GM18502 (cell line): ENCODE data around the gene DOCK6.
"Not testable (repeated sequence)": the region's sequence is repeated elsewhere in the genome, so short reads cannot be mapped to it uniquely, and the experiment has no call there.

Experiments
- ATAC-seq: cut with Tn5 transposase; IDR thresholded peaks from one replicate; pipeline ENCODE4 v1.9.1; 2021; ENCODE audit warnings: mild to moderate bottlenecking; ENCODE audit not compliant: unreplicated experiment, poor library complexity

DOCK6 gene

DNA sequence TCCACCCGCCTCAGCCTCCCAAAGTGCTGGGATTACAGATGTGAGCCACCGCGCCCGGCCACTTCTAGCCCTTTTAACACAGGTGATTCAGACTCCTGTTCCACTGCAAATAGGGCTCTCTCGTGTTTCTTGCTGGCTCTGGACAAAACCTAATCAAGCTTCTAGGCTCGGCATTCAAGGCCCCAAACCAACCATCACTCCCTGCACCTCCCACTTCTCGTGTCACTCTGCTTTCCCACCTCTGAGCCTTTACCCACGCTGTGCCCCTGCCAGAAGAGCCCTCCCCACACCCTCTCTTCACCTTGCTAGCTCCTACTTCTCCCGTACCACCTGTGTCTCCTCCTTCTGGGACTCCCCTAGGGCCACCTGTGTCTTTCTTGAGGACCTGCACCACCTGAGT is 84.7 kb downstream of the DOCK6 start:
- ATAC-seq: no peak

DNA sequence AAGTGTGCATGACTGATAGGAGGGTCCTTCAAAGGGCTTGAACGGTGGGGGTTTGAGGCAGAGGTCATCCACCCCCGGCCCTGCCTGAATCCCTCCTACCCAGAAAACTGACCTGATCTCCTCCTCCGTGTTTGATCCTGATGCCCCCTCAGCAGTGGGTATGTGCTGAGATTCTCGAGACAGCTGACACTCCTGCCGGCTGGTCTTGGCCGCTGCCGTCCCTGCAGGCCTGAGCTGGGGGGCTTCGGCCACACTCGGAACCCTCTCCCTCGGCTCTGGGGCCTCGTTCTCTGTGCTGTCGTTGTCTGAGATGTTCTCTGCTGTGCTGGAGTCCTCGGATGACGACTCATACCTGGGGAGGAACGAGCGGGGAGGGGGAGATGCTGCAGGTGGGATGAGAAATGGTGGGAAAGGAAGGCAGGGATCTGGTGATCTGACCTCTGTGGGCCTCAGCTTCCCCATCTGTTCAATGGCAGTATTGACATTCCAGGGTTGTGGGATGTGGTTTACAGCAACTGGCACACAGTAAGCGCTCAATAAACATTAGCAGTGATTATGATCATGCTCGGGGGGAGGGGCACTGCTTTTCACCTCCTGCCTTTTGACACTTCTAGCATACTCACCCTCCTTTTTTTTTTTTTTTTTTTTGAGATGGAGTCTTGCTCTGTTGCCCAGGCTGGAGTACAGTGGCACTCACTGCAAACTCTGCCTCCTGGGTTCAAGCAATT is 85.7 kb downstream of the DOCK6 start:
- no peak for ATAC-seq

DNA sequence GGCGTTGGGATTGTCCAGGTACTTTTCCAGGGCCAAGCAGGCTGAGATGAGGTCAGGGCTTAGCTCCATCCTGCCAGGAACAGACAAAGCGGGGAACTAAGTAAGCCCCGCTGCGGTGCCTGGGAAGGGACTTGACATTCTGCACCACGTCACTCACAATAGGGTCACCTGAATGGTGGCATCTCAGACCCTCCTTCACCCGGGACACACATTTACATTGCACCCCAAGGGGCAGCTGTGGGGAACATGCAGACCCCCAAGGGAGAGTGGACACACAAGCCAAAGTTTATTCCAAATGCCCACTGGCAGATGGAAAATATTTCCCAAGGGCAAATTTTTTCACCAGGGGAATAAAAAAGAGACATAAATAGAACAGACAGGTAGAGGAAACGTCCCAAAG is 86.4 kb downstream of the DOCK6 start:
- no peak for ATAC-seq

DNA sequence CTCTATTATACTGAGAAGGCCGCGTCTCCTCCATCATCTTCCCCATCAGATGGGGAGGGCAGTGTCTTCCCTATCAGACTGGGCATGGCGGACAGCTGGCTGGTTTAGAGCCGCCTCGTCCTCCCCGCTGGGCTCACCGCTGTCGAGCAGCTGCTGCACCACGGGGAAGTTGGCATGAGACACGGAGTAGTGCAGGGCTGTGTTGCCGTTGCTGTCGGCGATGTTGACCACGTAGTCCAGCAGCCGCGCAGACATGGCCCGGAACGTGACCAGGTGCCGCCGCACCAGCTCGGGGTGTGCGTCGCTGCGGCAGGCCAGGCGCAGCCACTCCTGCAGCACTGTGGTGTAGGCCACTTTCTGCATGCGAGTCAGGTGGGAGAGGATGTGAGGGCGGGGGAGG is 88.0 kb downstream of the DOCK6 start:
- no peak for ATAC-seq

DNA sequence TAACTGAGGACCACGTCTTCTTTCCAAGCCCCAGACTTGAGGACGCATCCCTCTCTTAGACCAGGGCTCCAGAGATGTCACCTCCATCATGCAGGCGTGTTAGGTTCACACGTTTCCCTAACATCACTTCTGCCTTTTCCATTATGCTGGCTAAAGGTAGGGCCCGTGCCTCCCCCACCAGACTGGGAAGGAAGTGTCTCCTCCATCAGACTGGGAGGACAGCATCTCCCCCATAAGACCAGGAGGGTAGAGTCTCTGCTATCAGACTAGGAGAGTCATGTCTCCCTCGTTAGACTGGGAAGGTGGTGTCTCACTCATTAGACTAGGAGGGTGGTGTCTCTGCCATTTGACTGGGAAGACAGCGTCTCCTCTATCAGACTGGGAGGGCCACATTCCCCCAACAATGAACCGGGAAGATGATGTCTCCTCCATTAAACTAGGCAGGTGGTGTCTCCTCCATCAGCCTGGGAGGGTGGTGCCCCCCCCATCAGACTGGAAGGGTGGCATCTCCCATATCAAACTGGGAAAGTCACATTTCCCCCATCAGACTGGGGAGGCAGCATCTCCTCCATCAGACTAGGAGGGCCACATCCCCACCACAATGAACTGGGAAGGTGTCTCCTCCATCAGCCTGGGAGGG is 88.7 kb downstream of the DOCK6 start:
- ATAC-seq: no peak

DNA sequence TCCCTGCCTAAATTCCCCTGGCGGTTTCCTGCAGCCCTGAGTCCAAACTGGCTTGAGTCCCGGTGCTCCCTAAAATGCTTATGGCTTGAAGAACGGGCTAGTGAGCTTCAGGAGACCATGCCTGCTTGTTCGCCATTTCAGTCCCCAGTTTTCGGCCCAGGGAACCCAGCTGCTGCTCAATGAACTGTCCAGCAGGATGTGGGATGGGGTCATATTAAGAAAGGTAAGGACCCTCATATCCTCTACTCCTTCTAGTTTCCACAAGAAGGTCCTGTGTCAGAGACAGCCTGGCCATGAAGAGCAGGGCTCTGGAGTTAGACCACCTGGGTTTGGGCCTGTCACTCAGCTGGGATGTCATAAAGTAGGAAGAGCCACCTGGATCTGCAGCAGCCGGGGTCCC is 89.7 kb downstream of the DOCK6 start:
- ATAC-seq: no peak

DNA sequence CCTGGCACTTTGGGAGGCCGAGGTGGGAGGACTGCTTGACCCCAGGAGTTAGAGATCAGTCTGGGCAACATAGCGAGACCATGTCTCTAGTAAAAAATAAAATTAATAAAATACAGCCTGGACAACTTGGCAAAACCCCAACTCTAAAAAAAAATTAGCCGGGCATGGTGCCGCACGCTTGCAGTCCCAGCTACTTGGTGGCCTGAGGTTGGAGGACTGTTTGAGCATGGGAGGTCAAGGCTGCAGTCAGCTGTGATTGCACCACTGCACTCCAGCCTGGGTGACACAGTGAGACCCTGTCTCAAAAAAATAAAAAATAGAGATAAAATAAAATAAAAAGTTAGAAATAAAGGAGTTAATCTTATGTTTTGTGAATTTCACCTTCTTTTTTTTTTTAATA is 91.2 kb downstream of the DOCK6 start:
- ATAC-seq: no peak

DNA sequence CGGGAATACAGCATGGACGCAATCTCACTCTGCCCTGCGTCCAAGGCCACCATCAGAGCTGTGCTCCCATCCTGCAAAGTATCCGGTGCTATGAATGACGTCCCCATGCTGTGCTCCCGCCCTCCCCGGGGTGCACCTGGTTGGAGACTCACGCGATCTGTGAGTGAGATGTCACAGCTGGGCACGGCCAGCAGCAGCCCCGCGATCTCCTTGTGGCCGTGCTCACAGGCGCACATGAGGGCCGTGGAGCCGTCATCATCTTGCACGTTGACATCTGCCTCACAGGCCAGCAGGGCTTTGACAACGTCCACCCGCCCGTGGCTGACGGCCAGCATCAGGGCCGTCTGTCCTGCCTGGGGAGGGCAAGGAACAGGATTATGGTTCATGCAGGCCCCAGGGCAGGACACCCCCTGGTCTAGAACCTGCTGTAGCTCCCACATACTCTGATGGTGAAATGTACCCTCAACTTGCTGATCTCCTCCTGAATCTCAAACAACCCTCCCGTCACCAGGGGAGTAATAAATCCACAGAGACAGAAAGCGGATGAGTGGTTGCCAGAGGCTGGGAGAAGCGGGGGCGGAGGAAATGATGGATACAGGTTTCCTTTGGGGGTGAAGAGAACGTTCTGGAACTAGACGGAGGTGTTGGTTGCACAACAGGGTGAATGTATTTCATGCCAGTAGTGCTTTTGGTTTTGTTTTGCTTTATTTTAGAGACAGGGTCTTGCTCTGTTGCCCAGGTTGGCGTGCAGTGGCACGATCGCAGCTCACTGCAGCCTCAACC is 92.2 kb downstream of the DOCK6 start:
- ATAC-seq: no peak

DNA sequence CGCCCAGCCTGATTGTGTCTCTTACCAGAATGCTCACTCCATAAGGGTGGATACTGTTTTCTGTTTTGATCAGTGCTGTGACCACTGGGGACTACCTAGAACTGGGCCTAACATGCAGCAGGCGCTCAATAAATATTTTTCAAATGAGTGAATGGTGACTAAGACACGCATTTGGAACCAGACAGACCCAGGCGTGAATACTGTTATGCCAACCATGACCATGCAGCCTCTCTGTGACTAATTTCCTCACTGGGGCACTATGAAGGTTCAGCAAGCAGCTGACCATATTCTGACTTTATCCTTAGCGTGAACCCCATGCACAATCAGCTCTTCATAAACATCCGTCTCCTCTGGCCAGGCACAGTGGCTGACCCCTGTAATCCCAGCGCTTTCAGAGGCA is 93.8 kb downstream of the DOCK6 start:
- ATAC-seq: no peak

DNA sequence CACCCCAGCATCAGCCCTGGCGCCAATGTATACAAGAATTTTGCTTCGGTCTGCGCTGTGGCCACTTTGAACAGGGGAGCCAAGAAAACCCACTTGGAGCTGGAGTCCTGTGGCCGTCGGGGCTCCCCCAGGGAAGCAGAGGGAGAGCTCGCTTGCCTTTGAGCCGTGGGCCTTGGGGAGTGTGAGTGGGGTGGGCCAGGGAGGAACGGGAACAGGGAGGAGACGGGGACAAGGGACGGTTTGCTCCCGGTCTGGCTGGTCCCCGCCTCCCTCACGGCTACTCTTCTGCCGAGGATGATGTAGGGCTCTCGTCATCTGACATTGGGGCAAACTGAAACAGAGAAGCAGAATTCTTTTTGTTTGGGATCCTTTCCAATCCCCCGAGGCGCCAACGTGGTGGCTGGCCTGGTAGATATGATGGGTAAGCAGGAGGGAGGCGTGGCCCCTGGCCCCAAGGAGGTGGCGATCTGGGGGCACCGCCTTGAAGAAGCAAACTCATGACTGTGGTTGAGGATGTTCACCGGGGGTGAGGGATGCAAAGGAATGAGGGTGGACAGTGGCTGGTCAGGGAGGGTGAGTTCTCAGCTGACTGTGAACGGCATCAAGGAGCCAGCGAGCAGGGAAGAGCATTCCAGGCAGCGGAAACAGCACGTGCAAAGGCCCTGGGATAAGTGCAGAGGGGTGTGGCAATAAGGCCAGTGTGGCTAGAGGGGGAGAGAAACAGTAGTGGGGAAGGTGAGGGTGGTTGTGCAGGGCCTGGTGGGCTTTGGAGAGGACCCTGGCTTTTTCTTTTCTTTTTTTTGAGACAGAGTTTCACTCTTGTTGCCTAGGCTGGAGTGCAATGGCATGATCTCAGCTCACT is 95.8 kb downstream of the DOCK6 start:
- no peak for ATAC-seq

DNA sequence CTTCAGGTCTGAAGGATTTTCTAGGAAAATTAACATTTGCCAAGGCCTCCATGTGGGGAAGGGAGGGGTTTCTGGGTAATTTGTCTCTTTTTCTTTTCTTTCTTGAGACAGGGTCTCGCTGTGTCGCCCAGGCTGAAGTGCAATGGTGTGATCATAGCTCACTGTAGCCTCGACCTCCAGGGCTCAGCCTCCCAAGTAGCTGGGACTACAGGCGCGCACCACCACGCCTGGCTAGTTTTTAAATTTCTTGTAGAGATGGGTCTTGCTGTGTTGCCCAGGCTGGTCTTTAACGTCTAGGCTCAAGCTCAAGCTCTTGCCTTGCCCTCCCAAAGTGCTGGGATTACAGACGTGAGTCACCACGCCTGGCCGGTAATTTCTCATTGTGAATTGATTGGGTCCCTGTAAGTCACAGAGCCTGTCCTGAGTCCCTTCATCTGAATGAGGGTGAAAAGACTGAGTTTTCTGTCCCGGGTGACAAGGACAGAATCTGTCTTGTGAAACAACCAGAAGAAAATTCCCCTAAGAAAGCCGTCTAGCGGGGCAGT is 96.8 kb downstream of the DOCK6 start:
- no peak for ATAC-seq

DNA sequence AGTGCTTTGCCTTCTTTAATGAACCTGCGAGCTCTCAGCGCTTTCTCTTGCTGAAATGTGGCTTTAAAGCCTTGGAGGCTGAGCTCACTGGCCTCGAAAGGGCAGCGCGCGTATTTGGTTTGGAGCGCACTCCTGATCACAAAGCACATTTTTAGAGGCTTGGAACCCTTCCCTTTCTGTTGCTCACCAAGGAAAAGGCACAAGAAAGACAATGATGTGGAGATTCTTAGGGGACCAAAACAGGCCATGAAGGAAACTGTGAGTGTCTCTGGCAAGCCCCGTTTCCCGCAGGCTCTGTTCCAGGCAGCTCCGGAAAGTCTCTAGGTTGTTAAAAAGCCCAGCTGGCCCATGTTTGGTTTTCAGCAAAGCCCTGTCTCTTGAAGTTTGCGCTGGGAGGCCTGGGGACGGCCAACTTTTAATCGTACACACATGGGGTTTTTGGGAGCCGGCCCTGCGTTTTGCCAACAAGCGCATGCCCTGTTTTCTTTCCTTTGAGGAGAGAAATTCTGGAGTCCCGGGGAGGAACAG is 97.4 kb downstream of the DOCK6 start:
- no peak for ATAC-seq

DNA sequence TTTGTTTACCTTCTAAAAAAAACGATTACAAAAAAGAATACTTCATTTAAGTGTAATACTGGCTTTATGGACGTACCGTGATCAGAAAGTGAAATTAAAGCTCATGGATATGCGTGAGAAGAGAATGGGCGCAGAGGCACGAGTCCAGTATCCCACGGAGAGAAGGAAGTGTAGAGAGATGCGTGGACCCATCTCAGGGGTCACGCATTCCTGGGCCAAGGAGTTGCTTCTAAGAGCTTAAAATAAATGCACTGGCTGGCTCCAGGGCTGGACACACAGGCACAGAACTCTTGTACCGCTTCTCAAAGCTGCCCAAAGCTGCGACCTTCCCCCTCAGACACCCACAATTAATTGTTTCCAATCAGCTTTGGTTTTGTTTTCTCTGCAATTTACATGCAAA is 98.0 kb downstream of the DOCK6 start:
- no peak for ATAC-seq

DNA sequence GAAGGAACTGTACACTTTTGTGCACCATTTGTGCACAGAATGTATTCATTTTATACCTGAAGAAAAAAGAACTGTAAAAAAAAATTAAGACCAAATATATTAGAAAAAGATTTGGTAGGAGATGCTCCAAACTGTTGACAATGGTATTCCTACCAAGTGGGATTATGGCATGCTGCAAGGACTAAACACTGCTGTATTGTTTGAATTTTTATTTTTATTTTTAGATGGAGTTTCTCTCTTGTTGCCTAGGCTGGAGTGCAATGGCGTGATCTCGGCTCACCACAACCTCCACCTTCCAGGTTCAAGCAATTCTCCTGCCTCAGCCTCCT is 101.9 kb downstream of the DOCK6 start:
- not testable (repeated sequence) for ATAC-seq

DNA sequence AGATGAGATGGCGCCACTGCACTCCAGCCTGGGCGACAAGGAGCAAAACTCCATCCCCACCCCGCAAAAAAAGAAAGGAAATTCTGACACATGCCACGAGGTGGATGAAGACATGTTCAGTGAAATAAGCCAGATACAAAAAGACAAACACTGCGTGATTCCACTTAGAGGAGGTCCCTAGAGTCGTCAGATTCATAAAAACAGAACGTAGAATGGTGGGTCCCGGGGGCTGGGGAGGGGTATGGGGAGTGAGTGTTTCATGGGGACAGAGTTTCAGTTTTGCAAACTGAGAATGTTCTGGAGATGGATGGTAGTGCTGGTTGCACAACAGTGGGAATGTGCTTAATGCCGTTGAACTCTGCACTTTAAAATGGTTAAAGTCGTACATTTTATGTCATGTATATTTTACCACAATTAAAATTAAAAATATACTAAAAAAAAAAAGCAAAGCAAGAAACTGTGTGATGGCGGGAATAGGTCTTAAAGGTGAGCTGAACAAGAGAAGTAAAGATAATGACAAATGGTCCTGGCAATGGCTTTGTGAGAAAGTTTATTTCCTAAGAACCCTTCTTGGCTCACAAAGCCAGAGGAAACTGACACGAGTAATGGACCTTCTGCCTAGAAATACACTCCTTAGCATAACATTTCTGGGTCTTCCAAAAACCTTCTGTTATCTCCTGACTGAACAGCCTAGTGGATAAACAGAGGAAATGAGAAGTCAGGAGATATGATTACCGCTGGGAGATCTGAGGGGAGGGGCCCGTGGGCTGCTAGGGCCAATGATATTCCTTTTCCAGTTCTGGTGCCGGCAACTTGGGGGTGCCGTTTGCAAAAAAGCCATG is 102.5 kb downstream of the DOCK6 start:
- ATAC-seq: no peak

DNA sequence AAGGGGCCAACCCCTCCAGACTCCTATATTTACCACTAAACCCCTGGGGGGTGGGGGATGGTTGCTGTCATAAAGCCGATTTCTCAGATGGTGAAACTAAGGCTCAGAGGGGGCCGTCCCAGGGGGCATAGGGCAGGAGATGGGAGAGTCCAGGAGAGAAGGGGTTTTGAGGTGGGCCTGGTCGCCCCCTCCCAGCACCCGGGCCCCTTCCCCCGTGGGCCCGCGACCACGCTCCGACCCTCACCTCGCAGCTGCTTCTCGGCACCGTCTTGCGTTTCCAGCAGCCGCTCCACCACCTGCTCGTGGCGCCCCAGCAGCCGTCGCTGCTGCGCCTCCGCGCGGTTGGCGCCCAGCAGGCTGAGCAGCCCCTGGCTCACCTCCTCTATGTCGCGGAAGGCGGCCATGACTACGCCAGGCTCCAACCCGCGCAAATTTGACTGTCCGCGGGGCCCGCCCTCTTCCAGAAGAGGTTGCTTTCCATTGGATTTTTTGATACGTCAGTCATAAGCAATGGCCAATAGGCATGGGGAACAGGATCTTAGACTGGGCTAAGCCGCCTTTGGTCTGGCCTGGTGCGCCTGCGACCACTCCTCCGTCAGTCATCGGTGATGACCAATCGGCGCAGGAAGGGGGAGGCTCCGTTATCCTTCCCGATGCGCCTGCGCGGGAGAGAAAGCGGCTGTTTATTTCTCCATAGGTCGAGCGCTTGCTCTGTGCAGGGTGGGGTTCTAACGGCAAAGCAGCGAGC is 106.8 kb downstream of the DOCK6 start, which contains the start of gene SPC24:
Gene SPC24, minus strand, starts transcription at position 410 of the 748 bp plus-strand sequence. Its CDS starts 6 bp downstream, at position 404.
- peak; percentile 94 for ATAC-seq

DNA sequence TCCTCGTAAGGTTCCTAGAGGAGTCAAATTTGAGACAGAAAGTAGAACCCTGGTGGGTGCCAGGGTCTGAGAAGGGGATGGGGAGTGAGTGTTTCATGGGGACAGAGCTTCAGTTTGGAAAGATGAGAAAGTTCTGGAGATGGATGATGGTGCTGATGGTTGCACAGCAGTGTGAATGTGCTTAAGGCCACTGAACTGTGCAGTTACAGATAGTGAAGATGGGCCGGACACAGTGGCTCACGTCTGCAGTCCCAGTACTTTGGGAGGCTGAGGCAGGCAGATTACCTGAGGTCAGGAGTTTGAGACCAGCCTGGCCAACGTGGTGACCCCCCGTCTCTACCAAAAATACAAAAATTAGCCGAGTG is 107.7 kb downstream of the DOCK6 start:
- ATAC-seq: no peak

DNA sequence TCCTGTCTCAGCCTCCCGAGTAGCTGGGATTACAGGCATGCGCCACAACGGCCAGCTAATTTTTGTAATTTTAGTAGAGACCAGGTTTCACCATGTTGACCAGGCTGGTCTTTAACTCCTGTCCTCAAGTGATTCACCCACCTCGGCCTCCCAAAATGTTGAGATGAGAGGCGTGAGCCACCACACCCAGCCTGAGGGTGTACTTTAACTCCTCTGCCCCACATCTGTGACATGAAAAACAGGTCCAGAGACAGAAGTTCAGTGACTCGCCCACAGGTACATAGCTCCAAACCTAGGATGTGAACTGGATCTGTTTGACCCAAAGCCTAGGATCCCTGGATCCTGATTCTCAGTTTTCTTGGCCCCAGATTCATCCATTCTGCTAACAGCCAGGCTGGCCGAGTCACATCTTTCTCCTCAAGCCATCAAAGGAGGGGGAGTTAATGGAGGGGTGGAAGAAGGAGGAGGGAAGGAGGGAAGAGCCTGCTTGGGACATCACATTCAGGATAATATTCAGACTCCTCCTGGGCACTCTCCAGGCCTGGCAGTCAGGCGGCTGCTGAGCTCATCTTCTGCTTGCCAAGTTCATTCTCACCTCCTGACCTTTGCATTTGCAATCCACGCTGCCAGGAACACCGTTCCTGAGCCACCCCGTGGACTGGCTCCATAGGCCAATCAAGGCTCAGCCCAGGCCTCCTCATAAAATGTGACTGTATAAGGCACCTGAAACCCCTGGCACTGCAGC is 109.8 kb downstream of the DOCK6 start:
- ATAC-seq: no peak
